GM18951 (cell line): Measurements from ENCODE around the gene SLC37A1.

Experiments used
- POLR2A ChIP-seq: IDR thresholded peaks from 4 replicates; pipeline ENCODE4 v1.6.1; 2011; ENCODE audit warnings: mild to moderate bottlenecking; ENCODE audit not compliant: insufficient read length, insufficient read depth; ENCODE audit errors: extremely low read depth
- in situ Hi-C: fragments of 300-500 bp; cut with MboI; formaldehyde crosslinking; loops from one replicate; pipeline ENCODE4 v1.12.0; 2022; ENCODE audit warnings: low sequenced_read_pairs, mixed read lengths, inconsistent platforms; ENCODE audit not compliant: unreplicated experiment

SLC37A1 gene

GRCh38 chr21:42489006-42489563 lies 24.6 kb upstream of the SLC37A1 start:
- in situ Hi-C loops: no loop called here
- TF ChIP-seq POLR2A: no peak

DNA sequence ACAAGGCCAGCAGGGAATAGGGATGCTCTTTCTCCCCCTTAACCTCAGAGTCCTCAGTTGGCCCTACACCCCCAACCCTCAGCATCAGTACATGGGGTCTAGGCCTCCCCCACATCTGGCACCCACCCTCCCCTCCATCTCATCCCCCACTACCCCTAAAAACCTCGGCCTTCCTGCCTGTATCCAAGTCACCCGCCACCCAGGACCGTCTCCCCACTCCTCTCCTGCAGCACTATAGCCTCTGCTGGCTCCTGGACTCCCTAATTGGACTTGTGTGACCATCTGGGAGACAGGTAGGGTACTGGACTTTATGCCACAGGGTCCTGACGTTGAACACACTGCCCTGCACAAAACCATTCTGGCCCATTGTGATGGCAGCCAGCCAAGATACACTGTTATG lies 23.7 kb upstream of the SLC37A1 start:
- in situ Hi-C loops: no loop called here
- no peak for TF ChIP-seq POLR2A

DNA sequence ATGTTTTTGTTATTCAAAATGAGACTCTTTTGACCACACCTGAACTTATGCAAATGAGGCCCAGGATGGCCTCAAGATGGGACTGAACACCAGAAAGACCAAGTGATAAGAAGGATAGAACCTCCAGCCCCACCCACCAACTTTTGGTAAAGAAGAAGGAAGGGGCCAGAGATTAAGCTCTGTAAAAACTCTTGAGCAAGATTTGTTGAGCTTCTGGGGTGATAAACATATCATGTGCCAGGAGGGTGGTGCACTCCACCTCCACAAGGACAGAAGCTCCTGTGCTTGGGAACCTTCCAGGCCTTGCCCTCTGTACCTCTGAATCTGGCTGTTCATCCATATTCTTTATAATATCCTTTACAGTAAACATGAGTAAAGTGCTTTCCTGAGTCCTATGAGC lies 22.9 kb upstream of the SLC37A1 start:
- in situ Hi-C loops: no loop called here
- no peak for TF ChIP-seq POLR2A

DNA sequence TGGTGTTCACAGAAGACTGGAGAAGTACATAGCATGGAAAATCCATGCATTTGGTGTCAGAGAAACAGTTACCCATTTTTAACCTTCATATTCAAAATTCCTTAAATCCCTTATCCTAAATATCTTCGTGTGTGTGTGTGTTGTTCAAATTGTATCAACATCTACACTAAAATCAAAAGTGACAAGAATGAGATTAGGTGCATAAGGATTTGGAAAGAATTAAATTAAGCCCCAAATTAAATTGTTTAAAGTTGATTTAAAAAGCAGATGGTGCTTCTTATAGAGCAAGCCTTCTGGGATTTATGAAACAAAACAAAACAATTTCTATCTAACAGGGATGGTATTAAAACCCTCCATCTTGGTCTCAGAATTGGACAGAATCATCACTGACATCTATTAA lies 22.3 kb upstream of the SLC37A1 start:
- no peak for TF ChIP-seq POLR2A
- in situ Hi-C loops: no loop called here

DNA sequence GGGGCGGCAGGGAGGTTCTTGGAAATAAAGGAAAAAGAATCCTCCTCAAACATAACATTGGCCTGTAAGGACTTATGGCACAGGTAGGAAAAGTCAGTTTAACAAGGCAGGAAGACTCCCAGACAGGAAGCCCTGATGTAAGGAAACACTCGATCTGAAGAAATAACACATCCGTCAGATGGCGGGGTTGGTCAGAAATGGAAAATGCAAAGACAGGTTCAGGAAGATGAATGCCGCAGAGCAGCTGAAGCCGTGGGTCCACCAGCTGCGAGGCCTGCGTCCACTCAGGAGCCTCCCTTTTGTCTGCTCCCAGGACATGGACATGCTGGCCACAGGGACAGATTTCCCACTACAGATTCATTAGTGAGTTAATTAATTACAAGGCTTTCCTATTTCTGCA lies 21.5 kb upstream of the SLC37A1 start:
- no peak for TF ChIP-seq POLR2A
- in situ Hi-C loops: no loop called here

DNA sequence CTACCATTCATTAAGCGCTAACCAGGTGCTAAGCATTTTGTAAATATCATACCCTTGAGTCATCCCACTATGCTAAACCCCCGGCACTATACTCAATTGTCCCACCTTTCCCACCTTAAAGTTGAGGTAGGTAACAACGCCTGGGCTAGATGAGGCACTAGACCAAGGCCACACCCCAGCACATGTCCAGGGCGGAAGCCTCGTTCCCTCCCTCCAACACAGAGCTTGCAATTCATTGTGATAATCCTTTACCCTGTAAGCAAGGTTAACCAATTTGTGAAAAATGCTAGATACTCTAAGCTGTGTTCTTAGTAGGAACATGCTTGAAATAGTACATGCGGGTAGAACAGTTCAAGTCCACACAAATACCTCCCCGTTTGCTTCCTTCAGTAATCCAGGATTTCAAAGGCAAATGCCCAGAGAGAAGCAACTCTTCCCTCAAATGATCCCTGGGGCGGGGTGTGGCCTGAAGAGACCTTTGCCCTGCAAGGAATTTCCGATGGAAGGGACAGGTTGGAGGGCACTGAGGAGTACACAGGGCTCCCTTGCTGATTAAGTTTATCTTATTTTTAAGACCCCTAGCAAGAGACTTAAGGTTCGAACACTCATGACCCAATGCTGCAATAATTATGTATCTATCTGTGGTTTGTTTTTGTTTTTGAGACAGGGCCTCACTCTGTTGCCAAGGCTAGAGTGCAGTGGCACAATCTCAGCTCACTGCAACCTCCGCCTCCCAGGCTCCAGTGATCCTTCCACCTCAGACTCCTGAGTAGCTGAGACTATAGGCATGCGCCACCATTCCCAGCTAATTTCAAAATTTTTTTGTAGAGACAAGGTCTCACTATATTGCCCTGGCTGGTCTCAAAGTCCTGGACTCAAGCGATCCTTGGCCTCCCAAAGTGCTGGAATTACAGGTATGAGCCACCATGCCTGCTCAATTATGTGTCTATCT lies 20.3 kb upstream of the SLC37A1 start:
- in situ Hi-C loops: no loop called here
- TF ChIP-seq POLR2A: no peak

GRCh38 chr21:42495027-42495426 lies 18.6 kb upstream of the SLC37A1 start:
- TF ChIP-seq POLR2A: no peak
- in situ Hi-C loops: no loop called here

GRCh38 chr21:42495765-42496119 lies 17.9 kb upstream of the SLC37A1 start:
- in situ Hi-C loops: no loop called here
- no peak for TF ChIP-seq POLR2A

GRCh38 chr21:42496120-42496838 lies 17.4 kb upstream of the SLC37A1 start, which contains the start of gene RSPH1:
Gene RSPH1 (minus strand): TSS chr21:42496224. CDS start chr21:42496186, 38 bp downstream.
- TF ChIP-seq POLR2A: peak; percentile 62
- in situ Hi-C loops: no loop called here

- in situ Hi-C loops: no loop called here
- TF ChIP-seq POLR2A: no peak
Measured at GRCh38 chr21:42496839-42497202, 16.8 kb upstream of the SLC37A1 start.

GRCh38 chr21:42498012-42498411 lies 15.6 kb upstream of the SLC37A1 start:
- in situ Hi-C loops: no loop called here
- TF ChIP-seq POLR2A: no peak

DNA sequence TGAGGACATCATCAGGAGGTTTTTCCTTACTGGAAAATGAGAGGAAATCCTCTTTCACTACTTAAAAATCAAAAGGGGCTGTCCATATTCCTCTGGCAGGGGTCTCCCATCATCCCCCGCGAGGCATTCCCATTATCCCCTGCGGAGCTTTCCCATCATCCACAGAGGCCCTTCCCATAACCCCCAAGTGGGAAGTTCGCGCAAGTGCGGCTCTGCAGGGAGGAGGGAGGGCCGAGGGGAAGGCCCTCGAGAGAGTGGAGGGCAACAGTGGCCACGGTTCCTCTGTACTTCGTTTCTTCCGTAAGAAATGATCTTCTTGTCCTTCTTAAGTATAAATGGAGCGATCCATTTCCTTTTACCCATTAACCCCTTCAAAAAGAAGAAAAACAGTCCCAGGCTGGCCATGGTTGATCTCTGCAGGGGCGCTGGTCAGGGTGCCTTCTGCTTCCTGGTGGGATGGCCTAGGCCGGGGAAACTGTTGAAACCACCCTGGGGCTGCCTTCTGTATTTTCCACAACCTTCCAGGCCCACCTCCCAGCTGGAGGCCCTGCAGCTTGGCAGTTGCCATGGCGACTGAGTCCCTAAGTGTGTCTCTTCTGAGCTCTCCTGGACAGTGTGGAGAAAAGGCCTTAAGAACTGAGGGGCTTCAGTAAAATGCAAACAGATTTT lies 14.1 kb upstream of the SLC37A1 start:
- in situ Hi-C loops: no loop called here
- no peak for TF ChIP-seq POLR2A

DNA sequence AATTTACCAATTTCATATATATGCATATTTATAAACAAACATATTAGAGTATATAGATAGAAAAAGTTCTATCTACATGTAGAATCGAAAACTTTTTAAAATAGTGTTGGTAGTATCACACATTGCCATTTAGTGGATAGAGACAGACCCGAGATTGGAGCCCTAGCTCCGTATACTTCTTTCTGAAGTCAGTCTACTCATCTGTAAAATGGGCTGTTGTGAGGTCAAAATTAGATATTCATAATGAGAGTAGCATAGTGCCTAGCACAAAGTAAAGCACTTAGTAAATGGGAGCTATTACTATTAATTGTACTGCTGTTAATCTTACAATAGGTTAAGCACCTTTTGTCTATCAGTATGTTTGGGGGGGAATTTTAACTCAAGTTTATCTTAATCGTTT lies 13.4 kb upstream of the SLC37A1 start:
- TF ChIP-seq POLR2A: no peak

More for the DNA sequence above, 13.4 kb upstream of the SLC37A1 start:
- in situ Hi-C loops: no loop called here
